HCEC 1CT (cell line): ENCODE measurements around the gene KCND3.

Experiments used
- DNase-seq: peaks from one replicate; pipeline ENCODE4 v3.0.0-alpha.2; 2017

Gene KCND3

GRCh38 chr1:111836111-111836510, 153.4 kb downstream of the KCND3 start:
- no peak for DNase-seq

- no peak for DNase-seq
Measured at GRCh38 chr1:111835514-111835913, 154.0 kb downstream of the KCND3 start.

- DNase-seq, result no peak
Measured at GRCh38 chr1:111834956-111835355, 154.5 kb downstream of the KCND3 start.

- DNase-seq, result no peak
Measured at GRCh38 chr1:111833334-111833733, 156.1 kb downstream of the KCND3 start.

GRCh38 chr1:111832521-111833155, 156.8 kb downstream of the KCND3 start:
- no peak for DNase-seq

GRCh38 chr1:111831153-111831552, 158.3 kb downstream of the KCND3 start:
- DNase-seq, result no peak

GRCh38 chr1:111827946-111828345, 161.5 kb downstream of the KCND3 start:
- DNase-seq, result no peak

GRCh38 chr1:111826278-111826677, 163.2 kb downstream of the KCND3 start:
- DNase-seq, result no peak

GRCh38 chr1:111825217-111825616, 164.3 kb downstream of the KCND3 start:
- DNase-seq, result no peak

- no peak for DNase-seq
Measured at GRCh38 chr1:111822138-111822537, 167.3 kb downstream of the KCND3 start.

- DNase-seq, result no peak
Measured at GRCh38 chr1:111821121-111821745, 168.2 kb downstream of the KCND3 start.

GRCh38 chr1:111819566-111820263, 169.8 kb downstream of the KCND3 start:
- no peak for DNase-seq

GRCh38 chr1:111818546-111818945, 170.9 kb downstream of the KCND3 start:
- DNase-seq, result no peak

- DNase-seq, result no peak
Measured at GRCh38 chr1:111818081-111818480, 171.4 kb downstream of the KCND3 start.

- no peak for DNase-seq
Measured at GRCh38 chr1:111814642-111815041, 174.8 kb downstream of the KCND3 start.

- no peak for DNase-seq
Measured at GRCh38 chr1:111814305-111814628, 175.2 kb downstream of the KCND3 start.

GRCh38 chr1:111813440-111814304, 175.8 kb downstream of the KCND3 start:
- peak; percentile 1 for DNase-seq

GRCh38 chr1:111812306-111812705, 177.2 kb downstream of the KCND3 start:
- no peak for DNase-seq

GRCh38 chr1:111811891-111812290, 177.6 kb downstream of the KCND3 start:
- DNase-seq, result no peak

- DNase-seq, result no peak
Measured at GRCh38 chr1:111805251-111805650, 184.2 kb downstream of the KCND3 start.

GRCh38 chr1:111804776-111805175, 184.7 kb downstream of the KCND3 start:
- no peak for DNase-seq

GRCh38 chr1:111803951-111804350, 185.5 kb downstream of the KCND3 start:
- no peak for DNase-seq

- DNase-seq, result no peak
Measured at GRCh38 chr1:111802984-111803383, 186.5 kb downstream of the KCND3 start.
